ENCODE data around the gene ST3GAL4.

ST3GAL4 gene

GRCh38 chr11:126423743-126424142 lies 68.3 kb downstream of the ST3GAL4 start:
- Histone ChIP-seq H3K4me3 (ENCODE audit: low read length) (no peak overlapping the region), H3K27ac (ENCODE audit: low read length) (no peak overlapping the region), H3K36me3 (ENCODE audit: control insufficient read depth, insufficient read depth, low read length) (no peaks in the 10 kb centered on the region), H3K27me3 (ENCODE audit: control insufficient read depth, insufficient read depth, low read length) (no peaks in the 10 kb centered on the region), H3K9me3 (ENCODE audit: control insufficient read depth, insufficient read depth, low read length) (no peaks in the 10 kb centered on the region), H3K4me1 (ENCODE audit: control insufficient read depth, insufficient read depth, low read length) (no peaks in the 10 kb centered on the region)
- no CpG with 5 or more reads among the region's 11 CpGs for WGBS (ENCODE audit: insufficient coverage, insufficient read length)
- no peak for DNase-seq (ENCODE audit: low read depth, low spot score)

GRCh38 chr11:126424471-126425039 lies 69.1 kb downstream of the ST3GAL4 start:
- H3K4me3 ChIP-seq (ENCODE audit: low read length), result no peak overlapping the region
- H3K27ac ChIP-seq (ENCODE audit: low read length), result no peak overlapping the region
- no peaks in the 10 kb centered on the region for H3K9me3 ChIP-seq (ENCODE audit: control insufficient read depth, insufficient read depth, low read length)
- H3K4me1 ChIP-seq (ENCODE audit: control insufficient read depth, insufficient read depth, low read length), result no peaks in the 10 kb centered on the region
- no peak for DNase-seq (ENCODE audit: low read depth, low spot score)
- H3K36me3 ChIP-seq (ENCODE audit: control insufficient read depth, insufficient read depth, low read length), result no peaks in the 10 kb centered on the region
- no peaks in the 10 kb centered on the region for H3K27me3 ChIP-seq (ENCODE audit: control insufficient read depth, insufficient read depth, low read length)
- no CpG with 5 or more reads among the region's 30 CpGs for WGBS (ENCODE audit: insufficient coverage, insufficient read length)

GRCh38 chr11:126426106-126426505 lies 70.6 kb downstream of the ST3GAL4 start:
- WGBS (ENCODE audit: insufficient coverage, insufficient read length), result no CpG with 5 or more reads among the region's 3 CpGs
- Histone ChIP-seq H3K27me3 (ENCODE audit: control insufficient read depth, insufficient read depth, low read length) (no peaks in the 10 kb centered on the region), H3K4me1 (ENCODE audit: control insufficient read depth, insufficient read depth, low read length) (no peaks in the 10 kb centered on the region), H3K27ac (ENCODE audit: low read length) (no peak overlapping the region), H3K9me3 (ENCODE audit: control insufficient read depth, insufficient read depth, low read length) (no peaks in the 10 kb centered on the region), H3K4me3 (ENCODE audit: low read length) (no peak overlapping the region), H3K36me3 (ENCODE audit: control insufficient read depth, insufficient read depth, low read length) (no peaks in the 10 kb centered on the region)
- no peak for DNase-seq (ENCODE audit: low read depth, low spot score)

GRCh38 chr11:126426820-126427749 lies 71.6 kb downstream of the ST3GAL4 start:
- H3K36me3 ChIP-seq (ENCODE audit: control insufficient read depth, insufficient read depth, low read length), result no peaks in the 10 kb centered on the region
- no peaks in the 10 kb centered on the region for H3K9me3 ChIP-seq (ENCODE audit: control insufficient read depth, insufficient read depth, low read length)
- no peak overlapping the region for H3K4me3 ChIP-seq (ENCODE audit: low read length)
- H3K27me3 ChIP-seq (ENCODE audit: control insufficient read depth, insufficient read depth, low read length), result no peaks in the 10 kb centered on the region
- DNase-seq (ENCODE audit: low read depth, low spot score), result no peak
- no peak overlapping the region for H3K27ac ChIP-seq (ENCODE audit: low read length)
- no peaks in the 10 kb centered on the region for H3K4me1 ChIP-seq (ENCODE audit: control insufficient read depth, insufficient read depth, low read length)
- no CpG with 5 or more reads among the region's 14 CpGs for WGBS (ENCODE audit: insufficient coverage, insufficient read length)

GRCh38 chr11:126430581-126431335 lies 75.3 kb downstream of the ST3GAL4 start:
- H3K36me3 ChIP-seq (ENCODE audit: control insufficient read depth, insufficient read depth, low read length), result no peaks in the 10 kb centered on the region
- no peak overlapping the region for H3K27ac ChIP-seq (ENCODE audit: low read length)
- no CpG with 5 or more reads among the region's 10 CpGs for WGBS (ENCODE audit: insufficient coverage, insufficient read length)
- no peaks in the 10 kb centered on the region for H3K27me3 ChIP-seq (ENCODE audit: control insufficient read depth, insufficient read depth, low read length)
- H3K9me3 ChIP-seq (ENCODE audit: control insufficient read depth, insufficient read depth, low read length), result no peaks in the 10 kb centered on the region
- no peak overlapping the region for H3K4me3 ChIP-seq (ENCODE audit: low read length)
- H3K4me1 ChIP-seq (ENCODE audit: control insufficient read depth, insufficient read depth, low read length), result peaks cover 4% of the 10 kb centered on the region
- DNase-seq (ENCODE audit: low read depth, low spot score), result no peak

GRCh38 chr11:126431401-126432064 lies 76.0 kb downstream of the ST3GAL4 start:
- Histone ChIP-seq H3K27ac (ENCODE audit: low read length) (no peak overlapping the region), H3K36me3 (ENCODE audit: control insufficient read depth, insufficient read depth, low read length) (no peaks in the 10 kb centered on the region), H3K4me3 (ENCODE audit: low read length) (no peak overlapping the region), H3K4me1 (ENCODE audit: control insufficient read depth, insufficient read depth, low read length) (peaks cover 4% of the 10 kb centered on the region), H3K27me3 (ENCODE audit: control insufficient read depth, insufficient read depth, low read length) (no peaks in the 10 kb centered on the region), H3K9me3 (ENCODE audit: control insufficient read depth, insufficient read depth, low read length) (no peaks in the 10 kb centered on the region)
- WGBS (ENCODE audit: insufficient coverage, insufficient read length), result no CpG with 5 or more reads among the region's 23 CpGs
- DNase-seq (ENCODE audit: low read depth, low spot score), result no peak

GRCh38 chr11:126432065-126432461 lies 76.6 kb downstream of the ST3GAL4 start:
- Histone ChIP-seq H3K9me3 (ENCODE audit: control insufficient read depth, insufficient read depth, low read length) (no peaks in the 10 kb centered on the region), H3K4me1 (ENCODE audit: control insufficient read depth, insufficient read depth, low read length) (peaks cover 4% of the 10 kb centered on the region), H3K36me3 (ENCODE audit: control insufficient read depth, insufficient read depth, low read length) (no peaks in the 10 kb centered on the region), H3K27me3 (ENCODE audit: control insufficient read depth, insufficient read depth, low read length) (no peaks in the 10 kb centered on the region), H3K27ac (ENCODE audit: low read length) (no peak overlapping the region), H3K4me3 (ENCODE audit: low read length) (no peak overlapping the region)
- DNase-seq (ENCODE audit: low read depth, low spot score), result no peak
- WGBS (ENCODE audit: insufficient coverage, insufficient read length), result no CpG with 5 or more reads among the region's 3 CpGs

GRCh38 chr11:126432525-126432924 lies 77.0 kb downstream of the ST3GAL4 start:
- no peaks in the 10 kb centered on the region for H3K27me3 ChIP-seq (ENCODE audit: control insufficient read depth, insufficient read depth, low read length)
- WGBS (ENCODE audit: insufficient coverage, insufficient read length), result no CpG with 5 or more reads among the region's 6 CpGs
- H3K4me3 ChIP-seq (ENCODE audit: low read length), result no peak overlapping the region
- no peaks in the 10 kb centered on the region for H3K36me3 ChIP-seq (ENCODE audit: control insufficient read depth, insufficient read depth, low read length)
- no peak for DNase-seq (ENCODE audit: low read depth, low spot score)
- H3K27ac ChIP-seq (ENCODE audit: low read length), result no peak overlapping the region
- peaks cover 4% of the 10 kb centered on the region for H3K4me1 ChIP-seq (ENCODE audit: control insufficient read depth, insufficient read depth, low read length)
- H3K9me3 ChIP-seq (ENCODE audit: control insufficient read depth, insufficient read depth, low read length), result no peaks in the 10 kb centered on the region

- Histone ChIP-seq H3K27ac (ENCODE audit: low read length) (no peak overlapping the region), H3K4me3 (ENCODE audit: low read length) (no peak overlapping the region), H3K36me3 (ENCODE audit: control insufficient read depth, insufficient read depth, low read length) (no peaks in the 10 kb centered on the region), H3K9me3 (ENCODE audit: control insufficient read depth, insufficient read depth, low read length) (no peaks in the 10 kb centered on the region), H3K27me3 (ENCODE audit: control insufficient read depth, insufficient read depth, low read length) (no peaks in the 10 kb centered on the region), H3K4me1 (ENCODE audit: control insufficient read depth, insufficient read depth, low read length) (peaks cover 4% of the 10 kb centered on the region)
- DNase-seq (ENCODE audit: low read depth, low spot score), result no peak
- no CpG with 5 or more reads among the region's 11 CpGs for WGBS (ENCODE audit: insufficient coverage, insufficient read length)
Observed at GRCh38 chr11:126433244-126433846, 77.9 kb downstream of the ST3GAL4 start.
